ENCODE results near the gene ECEL1. TPM values are rescaled to one million over a fixed set of nuclear protein-coding genes. Genes with fewer than 3 reads are reported as not detected.

ECEL1 gene
- total RNA-seq, 4 donors from 2014 or later = 1.9 to 10.8 TPM; not detected in 2

- Histone ChIP-seq H3K4me1 (no peaks in the 10 kb centered on the region), H3K4me3 (no peak overlapping the region), H3K9me3 (no peaks in the 10 kb centered on the region), H3K27ac (no peak overlapping the region), H3K27me3 (no peaks in the 10 kb centered on the region), H3K36me3 (no peaks in the 10 kb centered on the region)
- intact Hi-C loops (cut with DNase I; ENCODE audit: low total_unique reads) = no loop called here
- no peak for DNase-seq
- TF ChIP-seq CTCF (IDR thresholded peaks at IDR 0.05) = no peak
- no peak for TF ChIP-seq POLR2A (IDR thresholded peaks at IDR 0.05)
Observed at GRCh38 chr2:232464544-232464885, 23.1 kb downstream of the ECEL1 start.

GRCh38 chr2:232463701-232464543 lies 23.7 kb downstream of the ECEL1 start:
- TF ChIP-seq POLR2A (IDR thresholded peaks at IDR 0.05) (no peak), CTCF (IDR thresholded peaks at IDR 0.05) (no peak)
- Histone ChIP-seq H3K9me3 (no peaks in the 10 kb centered on the region), H3K27ac (no peak overlapping the region), H3K4me3 (no peak overlapping the region), H3K4me1 (no peaks in the 10 kb centered on the region), H3K36me3 (no peaks in the 10 kb centered on the region), H3K27me3 (no peaks in the 10 kb centered on the region)
- intact Hi-C loops (cut with DNase I; ENCODE audit: low total_unique reads) = no loop called here
- DNase-seq = no peak

- Histone ChIP-seq H3K27me3 (no peaks in the 10 kb centered on the region), H3K36me3 (no peaks in the 10 kb centered on the region), H3K4me3 (no peak overlapping the region), H3K9me3 (no peaks in the 10 kb centered on the region), H3K27ac (no peak overlapping the region), H3K4me1 (no peaks in the 10 kb centered on the region)
- no peak for DNase-seq
- TF ChIP-seq CTCF (IDR thresholded peaks at IDR 0.05) (no peak), POLR2A (IDR thresholded peaks at IDR 0.05) (no peak)
- intact Hi-C loops (cut with DNase I; ENCODE audit: low total_unique reads) = no loop called here
Observed at GRCh38 chr2:232460171-232460570, 27.5 kb downstream of the ECEL1 start.

GRCh38 chr2:232459419-232460035 lies 28.1 kb downstream of the ECEL1 start:
- no peak for DNase-seq
- intact Hi-C loops (cut with DNase I; ENCODE audit: low total_unique reads) = no loop called here
- H3K4me1 ChIP-seq = no peaks in the 10 kb centered on the region
- no peaks in the 10 kb centered on the region for H3K36me3 ChIP-seq
- no peaks in the 10 kb centered on the region for H3K9me3 ChIP-seq
- no peak overlapping the region for H3K27ac ChIP-seq
- no peaks in the 10 kb centered on the region for H3K27me3 ChIP-seq
- TF ChIP-seq POLR2A (IDR thresholded peaks at IDR 0.05) = no peak
- TF ChIP-seq CTCF (IDR thresholded peaks at IDR 0.05) = no peak
- no peak overlapping the region for H3K4me3 ChIP-seq

- Histone ChIP-seq H3K4me3 (no peak overlapping the region), H3K27ac (no peak overlapping the region), H3K36me3 (no peaks in the 10 kb centered on the region), H3K9me3 (no peaks in the 10 kb centered on the region), H3K4me1 (no peaks in the 10 kb centered on the region), H3K27me3 (no peaks in the 10 kb centered on the region)
- intact Hi-C loops (cut with DNase I; ENCODE audit: low total_unique reads) = no loop called here
- no peak for DNase-seq
- TF ChIP-seq POLR2A (IDR thresholded peaks at IDR 0.05) (no peak), CTCF (IDR thresholded peaks at IDR 0.05) (no peak)
Observed at GRCh38 chr2:232458661-232459418, 28.8 kb downstream of the ECEL1 start.

Data from uterus (tissue), 4 donors.